Measurements from ENCODE around the gene TMEM233. TPM values are rescaled to one million over a fixed set of nuclear protein-coding genes. Genes with fewer than 3 reads are reported as not detected.
A peak's percentile ranks its signal among the peaks of the same experiment; 100 is the strongest.

Gene TMEM233
- total and polyA plus RNA-seq, 9 of the 15 experiments (the other 6 are each of a cell fraction or from before 2014, with no cell fraction given) = 0.04 to 0.17 (median 0.07) TPM; not detected in 2

- ChIA-PET CTCF (ENCODE audit: low intra/inter-chr PET ratio) (interaction anchor here (0.5 to 0.9 kb wide), 4 partner anchors 55 to 276 kb away, joined by 3 to 5 read pairs (median 3); no protein-coding TSS in a partner anchor), POLR2A (interaction anchor here (0.6 to 1.1 kb wide), 2 partner anchors 23 to 470 kb away, joined by 3 to 4 read pairs; no protein-coding TSS in a partner anchor)
- ATAC-seq = peak; percentile 69
- peak; percentile 58 to 65 (median 60) for DNase-seq (ENCODE audit: extremely low read depth in 1 of 4, low spot score in 3 of 4)
- FAIRE-seq = peak; percentile 6
- WGBS (ENCODE audit: insufficient coverage, low coverage, missing lambda C conversion rate) = 14% methylated on average over 6 of the region's 6 CpGs
- Histone ChIP-seq H3K9ac (ENCODE audit: insufficient read depth in 1 of 2, low read depth in 2 of 2, low read length in 2 of 2) (no peak overlapping the region), H3K36me3 (ENCODE audit: control insufficient read depth, insufficient read depth, low read length) (no peaks in the 10 kb centered on the region), H3K9me3 (replicated peaks; ENCODE audit: control insufficient read depth, insufficient read depth, low read depth, low read length) (no peaks in the 10 kb centered on the region), H3K27ac (ENCODE audit: extremely low read depth, low read depth, low read length) (no peak overlapping the region), H3K27me3 (ENCODE audit: control insufficient read depth in 2 of 2, insufficient read depth in 2 of 2, low read length in 2 of 2) (no peaks in the 10 kb centered on the region), H3K4me1 (replicated peaks in 1 of 2; ENCODE audit: control insufficient read depth in 2 of 2, insufficient read depth in 2 of 2, low read length in 2 of 2) (peaks cover 2 to 28% of the 10 kb centered on the region in 2 experiments; a peak in 4 of 5 replicates), H3K4me3 (no peak overlapping the region), H3K79me2 (ENCODE audit: control insufficient read depth, insufficient read depth, low read length) (no peaks in the 10 kb centered on the region), H3K4me2 (ENCODE audit: insufficient read depth, low read length) (no peak overlapping the region), H4K20me1 (replicated peaks; ENCODE audit: control insufficient read depth, insufficient read depth, low read length) (no peaks in the 10 kb centered on the region), H2AFZ (ENCODE audit: low read depth, low read length) (peak overlapping the region; percentile 42; the same call in 1 of the 2 replicates), H3K9me1 (ENCODE audit: control insufficient read depth, insufficient read depth, low read length) (no peaks in the 10 kb centered on the region)
- in situ Hi-C loops (cut with MboI) (no loop called here), intact Hi-C loops (cut with micrococcal nuclease) (loop anchor here (2.0 kb wide), 1 partner anchor 277 kb away; no protein-coding TSS in a partner anchor)
- no TSS peak for BruUV-seq (replicated peaks)
- TF ChIP-seq ZFPM2 (CRISPR knock-in tag; IDR thresholded peaks at IDR 0.05) (no peak), ZBTB12 (CRISPR knock-in tag; IDR thresholded peaks at IDR 0.05) (no peak), IRF2 (CRISPR knock-in tag; IDR thresholded peaks at IDR 0.05) (no peak), ZNF197 (CRISPR knock-in tag; IDR thresholded peaks at IDR 0.05; ENCODE audit: low read depth) (no peak), SMC3 (conservative IDR thresholded peaks at IDR 0.05; ENCODE audit: insufficient read depth, low read depth, low read length) (0 out of 2 replicates have a peak, but pooled peaks have one; percentile 6), EGR1 (conservative IDR thresholded peaks at IDR 0.05) (no peak), E2F4 (CRISPR knock-in tag; IDR thresholded peaks at IDR 0.05; ENCODE audit: low read depth) (no peak), CREB3L1 (IDR thresholded peaks at IDR 0.05; ENCODE audit: borderline replicate concordance, low read depth) (no peak)
- TF ChIP-seq, protein P1, sequence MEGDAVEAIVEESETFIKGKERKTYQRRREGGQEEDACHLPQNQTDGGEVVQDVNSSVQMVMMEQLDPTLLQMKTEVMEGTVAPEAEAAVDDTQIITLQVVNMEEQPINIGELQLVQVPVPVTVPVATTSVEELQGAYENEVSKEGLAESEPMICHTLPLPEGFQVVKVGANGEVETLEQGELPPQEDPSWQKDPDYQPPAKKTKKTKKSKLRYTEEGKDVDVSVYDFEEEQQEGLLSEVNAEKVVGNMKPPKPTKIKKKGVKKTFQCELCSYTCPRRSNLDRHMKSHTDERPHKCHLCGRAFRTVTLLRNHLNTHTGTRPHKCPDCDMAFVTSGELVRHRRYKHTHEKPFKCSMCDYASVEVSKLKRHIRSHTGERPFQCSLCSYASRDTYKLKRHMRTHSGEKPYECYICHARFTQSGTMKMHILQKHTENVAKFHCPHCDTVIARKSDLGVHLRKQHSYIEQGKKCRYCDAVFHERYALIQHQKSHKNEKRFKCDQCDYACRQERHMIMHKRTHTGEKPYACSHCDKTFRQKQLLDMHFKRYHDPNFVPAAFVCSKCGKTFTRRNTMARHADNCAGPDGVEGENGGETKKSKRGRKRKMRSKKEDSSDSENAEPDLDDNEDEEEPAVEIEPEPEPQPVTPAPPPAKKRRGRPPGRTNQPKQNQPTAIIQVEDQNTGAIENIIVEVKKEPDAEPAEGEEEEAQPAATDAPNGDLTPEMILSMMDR (IDR thresholded peaks at IDR 0.05 in 2 of 3, conservative IDR thresholded peaks at IDR 0.05 in 1 of 3; ENCODE audit: insufficient read depth in 2 of 3, low read depth in 1 of 3, low read length in 3 of 3) = peak; percentile 54 to 83 (median 80); a peak in 5 of 6 replicates
- TF ChIP-seq, protein P2, sequence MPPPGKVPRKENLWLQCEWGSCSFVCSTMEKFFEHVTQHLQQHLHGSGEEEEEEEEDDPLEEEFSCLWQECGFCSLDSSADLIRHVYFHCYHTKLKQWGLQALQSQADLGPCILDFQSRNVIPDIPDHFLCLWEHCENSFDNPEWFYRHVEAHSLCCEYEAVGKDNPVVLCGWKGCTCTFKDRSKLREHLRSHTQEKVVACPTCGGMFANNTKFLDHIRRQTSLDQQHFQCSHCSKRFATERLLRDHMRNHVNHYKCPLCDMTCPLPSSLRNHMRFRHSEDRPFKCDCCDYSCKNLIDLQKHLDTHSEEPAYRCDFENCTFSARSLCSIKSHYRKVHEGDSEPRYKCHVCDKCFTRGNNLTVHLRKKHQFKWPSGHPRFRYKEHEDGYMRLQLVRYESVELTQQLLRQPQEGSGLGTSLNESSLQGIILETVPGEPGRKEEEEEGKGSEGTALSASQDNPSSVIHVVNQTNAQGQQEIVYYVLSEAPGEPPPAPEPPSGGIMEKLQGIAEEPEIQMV (tag; conservative IDR thresholded peaks at IDR 0.05; ENCODE audit: low read depth) = no peak
Observed at GRCh38 chr12:119659289-119659897, 65.8 kb downstream of the TMEM233 start.

Data from K562 (cell line).